GM12891 (cell line): ENCODE measurements around the gene VPS11.

Experiments used
- PAX5 ChIP-seq: IDR thresholded peaks from 2 replicates; pipeline ENCODE4 v1.6.1; 2011; ENCODE audit warnings: low read length, moderate library complexity, mild to moderate bottlenecking; ENCODE audit not compliant: insufficient read depth, severe bottlenecking
- POLR2A ChIP-seq: IDR thresholded peaks from 2 replicates; pipeline ENCODE4 v1.6.1; 2011; ENCODE audit warnings: low read depth, low read length, control low read depth
- POLR2AphosphoS5 ChIP-seq: IDR thresholded peaks from 2 replicates; pipeline ENCODE4 v1.6.1; 2011; ENCODE audit warnings: low read depth, low read length, control low read depth
- SPI1 ChIP-seq: IDR thresholded peaks from 2 replicates; pipeline ENCODE4 v1.6.1; 2011; ENCODE audit warnings: low read depth, low read length, control low read depth
- TAF1 ChIP-seq: IDR thresholded peaks from 2 replicates; pipeline ENCODE4 v1.6.1; 2011; ENCODE audit warnings: low read depth, low read length, control low read depth

- no peak for TF ChIP-seq POLR2A
- no peak for TF ChIP-seq POLR2AphosphoS5
- no peak for TF ChIP-seq TAF1
- no peak for TF ChIP-seq SPI1
- no peak for TF ChIP-seq PAX5
These were observed 20.8 kb downstream of the VPS11 start for GRCh38 chr11:119088406-119088805.
